ENCODE data around the gene FBXW5. TPM values are rescaled to one million over a fixed set of nuclear protein-coding genes. Genes with fewer than 3 reads are reported as not detected.

FBXW5 gene
- total and polyA plus RNA-seq, 12 donors, result 118 to 215 (median 145) TPM

DNA sequence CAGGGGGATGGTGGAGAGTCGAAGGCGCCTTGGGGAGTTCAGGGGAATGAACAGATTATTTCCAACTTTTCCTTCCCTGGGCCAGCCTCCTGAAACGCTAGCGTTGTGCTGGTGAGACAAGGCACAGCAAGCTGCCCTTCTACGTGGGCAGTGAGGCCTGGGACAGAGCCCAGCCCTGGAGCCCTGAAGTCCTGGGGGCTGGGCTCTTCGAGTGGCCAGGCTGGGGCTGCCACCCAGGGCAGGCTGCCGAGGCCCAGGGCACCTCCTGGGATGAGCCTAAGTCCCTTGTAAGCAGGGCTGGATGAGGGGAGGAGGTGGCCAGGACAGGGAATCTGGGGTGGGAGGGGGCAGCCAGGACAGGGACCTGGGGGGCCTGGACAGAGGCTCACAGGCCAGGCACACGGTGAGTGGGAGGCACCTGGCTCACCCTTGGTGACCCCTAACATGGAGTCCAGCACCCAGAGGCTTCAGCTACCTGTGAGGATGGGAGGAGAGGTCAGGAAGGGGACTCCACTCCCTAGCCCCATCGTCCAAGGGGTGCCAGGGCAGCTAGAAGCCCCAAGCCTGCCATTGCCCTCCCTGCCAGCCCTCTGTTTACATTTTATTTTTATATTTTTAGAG is 6.2 kb upstream of the FBXW5 start:
- no peaks in the 10 kb centered on the region for H3K27me3 ChIP-seq
- ATAC-seq (peak in 7 of 8 donors; percentile 7 to 61 (median 41)), DNase-seq (peak in 1 of 2 donors; percentile 38)
- H3K36me3 ChIP-seq, result no peaks in the 10 kb centered on the region
- H3K9me3 ChIP-seq, result no peaks in the 10 kb centered on the region
- peak overlapping the region in 9 of 10 donors; percentile 51 to 91 (median 68) for H3K4me3 ChIP-seq
- H3K4me1 ChIP-seq, result peaks cover 19 to 62% (median 29%) of the 10 kb centered on the region in 9 donors
- TF ChIP-seq, protein P1, sequence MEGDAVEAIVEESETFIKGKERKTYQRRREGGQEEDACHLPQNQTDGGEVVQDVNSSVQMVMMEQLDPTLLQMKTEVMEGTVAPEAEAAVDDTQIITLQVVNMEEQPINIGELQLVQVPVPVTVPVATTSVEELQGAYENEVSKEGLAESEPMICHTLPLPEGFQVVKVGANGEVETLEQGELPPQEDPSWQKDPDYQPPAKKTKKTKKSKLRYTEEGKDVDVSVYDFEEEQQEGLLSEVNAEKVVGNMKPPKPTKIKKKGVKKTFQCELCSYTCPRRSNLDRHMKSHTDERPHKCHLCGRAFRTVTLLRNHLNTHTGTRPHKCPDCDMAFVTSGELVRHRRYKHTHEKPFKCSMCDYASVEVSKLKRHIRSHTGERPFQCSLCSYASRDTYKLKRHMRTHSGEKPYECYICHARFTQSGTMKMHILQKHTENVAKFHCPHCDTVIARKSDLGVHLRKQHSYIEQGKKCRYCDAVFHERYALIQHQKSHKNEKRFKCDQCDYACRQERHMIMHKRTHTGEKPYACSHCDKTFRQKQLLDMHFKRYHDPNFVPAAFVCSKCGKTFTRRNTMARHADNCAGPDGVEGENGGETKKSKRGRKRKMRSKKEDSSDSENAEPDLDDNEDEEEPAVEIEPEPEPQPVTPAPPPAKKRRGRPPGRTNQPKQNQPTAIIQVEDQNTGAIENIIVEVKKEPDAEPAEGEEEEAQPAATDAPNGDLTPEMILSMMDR (IDR thresholded peaks at IDR 0.05), result no peak
- WGBS, 2 donors, result 32 to 38% methylated on average over 9 of the region's 9 CpGs
- intact Hi-C loops (cut with DNase I), result loop anchor here in 2 of 10 donors (2.0 kb wide), 2 partner anchors 28 to 78 kb away; partner anchors contain the start of gene ABCA2 (in 1 of the 2)
- peak overlapping the region; percentile 85 to 97 (median 94) for H3K27ac ChIP-seq

DNA sequence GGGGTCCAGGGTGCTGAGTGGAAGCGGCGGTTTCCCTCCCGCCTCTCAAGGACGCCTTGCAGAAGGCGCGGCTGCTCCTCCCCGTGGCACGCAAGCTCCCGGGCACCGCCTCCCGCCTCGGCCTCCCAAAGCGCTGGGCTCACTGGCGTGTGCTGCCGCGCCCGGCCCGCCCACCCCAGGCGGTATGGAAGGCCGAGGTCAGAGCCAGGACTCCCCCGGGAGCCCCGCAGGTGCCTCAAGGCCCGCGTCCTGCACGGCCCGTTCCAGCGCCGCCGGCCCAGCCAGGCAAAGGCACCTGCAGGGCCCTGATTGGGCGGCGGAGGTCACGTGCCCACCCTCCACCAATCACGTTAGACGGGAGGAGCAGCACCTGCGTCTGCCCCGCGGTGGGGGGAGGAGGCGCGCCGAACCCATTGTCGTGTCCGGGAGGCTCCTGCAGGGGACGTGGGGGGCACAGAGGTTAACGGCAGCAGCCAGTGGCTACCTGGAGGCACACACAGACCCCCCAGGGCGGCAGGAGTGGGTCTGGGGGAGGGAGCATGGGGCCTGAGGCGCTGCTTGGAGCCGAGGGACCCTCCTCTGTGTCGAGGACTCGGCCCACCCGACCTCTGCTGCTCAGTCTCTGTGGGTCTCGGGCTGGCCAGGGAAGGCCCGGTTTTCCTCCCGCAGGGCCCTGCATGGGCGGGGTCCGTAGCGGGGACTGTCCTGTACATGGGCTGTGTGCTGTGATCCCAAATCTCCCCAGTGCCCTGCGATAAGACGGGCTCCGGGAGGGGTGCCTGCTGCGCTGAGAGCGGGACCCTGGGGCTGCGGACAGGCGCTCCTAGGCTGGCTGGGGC is 5.5 kb upstream of the FBXW5 start:
- WGBS, 2 donors, result 1 to 2% methylated on average over 59 to 63 of the region's 63 CpGs
- ATAC-seq, result peak; percentile 84 to 91 (median 89)

DNA sequence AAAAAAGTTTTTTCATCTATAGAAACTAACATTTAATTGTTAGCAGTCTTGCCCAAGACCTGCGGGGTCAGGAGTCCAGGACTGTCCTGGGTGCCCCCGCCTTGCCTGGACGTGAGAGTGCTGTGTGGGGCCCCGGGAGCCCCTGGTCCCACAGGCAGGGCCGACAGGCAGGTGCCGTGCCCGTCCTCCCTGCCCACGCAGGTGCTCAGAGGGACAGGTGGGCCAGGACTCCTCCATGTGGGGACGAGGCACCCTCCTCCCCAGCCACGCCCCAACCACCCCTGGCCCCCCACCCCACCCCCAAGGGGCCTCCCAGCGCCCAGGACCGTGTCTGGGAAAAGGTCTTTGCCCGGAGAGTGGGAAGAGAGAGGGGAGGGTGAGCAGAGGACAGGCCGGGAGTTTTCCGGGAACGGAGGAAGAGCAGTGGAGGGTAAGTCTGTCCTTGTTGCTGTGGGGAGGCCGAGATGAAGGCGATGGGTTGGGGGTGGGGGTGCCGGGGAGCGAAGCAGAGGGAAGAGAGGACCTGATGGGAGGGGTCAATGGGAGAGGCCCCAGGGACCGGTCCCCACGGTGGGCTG is 4.8 kb upstream of the FBXW5 start:
- Histone ChIP-seq H3K27ac (peak overlapping the region; percentile 85 to 97 (median 94)), H3K36me3 (no peaks in the 10 kb centered on the region), H3K9me3 (no peaks in the 10 kb centered on the region), H3K4me3 (peak overlapping the region; percentile 51 to 91 (median 67)), H3K4me1 (peaks cover 19 to 67% (median 29%) of the 10 kb centered on the region in 9 donors), H3K27me3 (no peaks in the 10 kb centered on the region)
- DNase-seq, result peak in 1 of 2 donors; percentile 26
- TF ChIP-seq, protein P1 (IDR thresholded peaks at IDR 0.05), result no peak
- ATAC-seq, result peak in 3 of 8 donors; percentile 0 to 1 (median 0)
- WGBS, 2 donors, result 14 to 20% methylated on average over 21 of the region's 22 CpGs
- intact Hi-C loops (cut with DNase I), result loop anchor here in 8 of 10 donors (2.0 to 5.0 kb wide), 10 partner anchors 27 to 162 kb away; partner anchors contain the start of genes PAXX (in 4 of the 8), FUT7 (in 2 of the 8), ABCA2 (in 1 of the 8) and CLIC3 (in 1 of the 8)

More for the DNA sequence above, 5.5 kb upstream of the FBXW5 start:
- H3K9me3 ChIP-seq, result no peaks in the 10 kb centered on the region
- H3K27me3 ChIP-seq, result no peaks in the 10 kb centered on the region
- peak overlapping the region; percentile 85 to 97 (median 94) for H3K27ac ChIP-seq
- TF ChIP-seq, protein P1 (IDR thresholded peaks at IDR 0.05), result peak in 5 of 9 donors; percentile 5 to 28 (median 13)
- H3K36me3 ChIP-seq, result no peaks in the 10 kb centered on the region
- peak overlapping the region; percentile 51 to 91 (median 67) for H3K4me3 ChIP-seq
- DNase-seq, result peak; percentile 96
- intact Hi-C loops (cut with DNase I), result loop anchor here in 8 of 10 donors (2.0 to 5.0 kb wide), 11 partner anchors 27 to 163 kb away; partner anchors contain the start of genes PAXX (in 4 of the 8), ABCA2 (in 2 of the 8), FUT7 (in 2 of the 8) and CLIC3 (in 1 of the 8)
- H3K4me1 ChIP-seq, result peaks cover 19 to 63% (median 29%) of the 10 kb centered on the region in 9 donors
